Kidney epithelial cell (primary cell): ENCODE measurements around the gene HHATL. TPM values are rescaled to one million over a fixed set of nuclear protein-coding genes. Genes with fewer than 3 reads are reported as not detected.

Experiments used
- DNase-seq: peaks from one replicate; pipeline ENCODE4 v3.0.0-alpha.2; 2010; ENCODE audit warnings: low read depth
- H3K27me3 ChIP-seq: 2 replicates; pipeline ENCODE4 v1.6.0; 2011; ENCODE audit warnings: low read length; ENCODE audit not compliant: control insufficient read depth, insufficient read depth
- H3K36me3 ChIP-seq: 2 replicates; pipeline ENCODE4 v1.5.1; 2011; ENCODE audit warnings: low read length; ENCODE audit not compliant: control insufficient read depth, insufficient read depth
- H3K4me3 ChIP-seq: 2 replicates; pipeline ENCODE4 v1.5.1; 2011; ENCODE audit warnings: low read depth, mild to moderate bottlenecking, control low read depth, low read length
- CTCF ChIP-seq: IDR thresholded peaks from 2 replicates; pipeline ENCODE4 v1.5.1; 2011; ENCODE audit warnings: mild to moderate bottlenecking, moderate library complexity, low read length, control low read depth, inconsistent platforms; ENCODE audit not compliant: insufficient read depth, poor library complexity, severe bottlenecking
- total RNA-seq: library from RNA; depleted of rRNA; stranded (reverse); fragments of >200 nt; gene quantifications from 2 replicates; pipeline ENCODE4 v1.2.3, GENCODE V29; 2015

Gene HHATL
- total RNA-seq, 1 donor from 2014 or later: not detected

- no peaks in the 10 kb centered on the region for H3K27me3 ChIP-seq
- H3K36me3 ChIP-seq: no peaks in the 10 kb centered on the region
- no peak for TF ChIP-seq CTCF
- H3K4me3 ChIP-seq: no peak overlapping the region
- no peak for DNase-seq
These were observed 33.0 kb upstream of the HHATL start for GRCh38 chr3:42735615-42736014.

GRCh38 chr3:42735019-42735418 is 32.4 kb upstream of the HHATL start:
- TF ChIP-seq CTCF: no peak
- no peaks in the 10 kb centered on the region for H3K36me3 ChIP-seq
- no peak overlapping the region for H3K4me3 ChIP-seq
- no peaks in the 10 kb centered on the region for H3K27me3 ChIP-seq
- no peak for DNase-seq

GRCh38 chr3:42734263-42734860 is 31.8 kb upstream of the HHATL start:
- Histone ChIP-seq H3K4me3 (no peak overlapping the region), H3K36me3 (no peaks in the 10 kb centered on the region), H3K27me3 (peaks cover 1% of the 10 kb centered on the region)
- TF ChIP-seq CTCF: no peak
- DNase-seq: no peak

GRCh38 chr3:42733501-42734262 is 31.1 kb upstream of the HHATL start:
- TF ChIP-seq CTCF: no peak
- no peak for DNase-seq
- Histone ChIP-seq H3K36me3 (no peaks in the 10 kb centered on the region), H3K4me3 (no peak overlapping the region), H3K27me3 (peaks cover 6% of the 10 kb centered on the region)

- peaks cover 7% of the 10 kb centered on the region for H3K27me3 ChIP-seq
- H3K36me3 ChIP-seq: no peaks in the 10 kb centered on the region
- TF ChIP-seq CTCF: no peak
- no peak overlapping the region for H3K4me3 ChIP-seq
- no peak for DNase-seq
These were observed 30.3 kb upstream of the HHATL start for GRCh38 chr3:42732829-42733459.
